Measurements from ENCODE around the gene FBXO46. TPM values are rescaled to one million over a fixed set of nuclear protein-coding genes. Genes with fewer than 3 reads are reported as not detected.

The FBXO46 gene
- total RNA-seq, 6 donors from 2014 or later: 12.0 to 21.1 (median 20.6) TPM

GRCh38 chr19:45681391-45682015 is 49.2 kb downstream of the FBXO46 start:
- Histone ChIP-seq H3K27me3 (peaks cover 0 to 18% (median 8%) of the 10 kb centered on the region in 4 donors), H3K36me3 (peaks cover 0 to 27% (median 15%) of the 10 kb centered on the region in 4 donors), H3K4me1 (peaks cover 26 to 31% (median 27%) of the 10 kb centered on the region in 4 donors), H3K27ac (peak overlapping the region; percentile 59 to 83 (median 68)), H3K9me3 (no peaks in the 10 kb centered on the region), H3K4me3 (peak overlapping the region in 3 of 4 donors; percentile 28 to 45 (median 36))
- peak; percentile 98 to 99 (median 98) for TF ChIP-seq CTCF (IDR thresholded peaks at IDR 0.05)
- peak in 1 of 2 donors; percentile 26 for TF ChIP-seq POLR2AphosphoS5 (IDR thresholded peaks at IDR 0.05)
- no peak for TF ChIP-seq EP300 (IDR thresholded peaks at IDR 0.05)
- TF ChIP-seq POLR2A (IDR thresholded peaks at IDR 0.05): peak in 1 of 4 donors; percentile 51
- peak; percentile 95 to 98 for DNase-seq
- WGBS, 2 donors: 3 to 7% methylated on average over 14 to 23 of the region's 51 CpGs
- ATAC-seq (ENCODE audit: low FRiP score in 2 of 2): peak; percentile 87 to 94

DNA sequence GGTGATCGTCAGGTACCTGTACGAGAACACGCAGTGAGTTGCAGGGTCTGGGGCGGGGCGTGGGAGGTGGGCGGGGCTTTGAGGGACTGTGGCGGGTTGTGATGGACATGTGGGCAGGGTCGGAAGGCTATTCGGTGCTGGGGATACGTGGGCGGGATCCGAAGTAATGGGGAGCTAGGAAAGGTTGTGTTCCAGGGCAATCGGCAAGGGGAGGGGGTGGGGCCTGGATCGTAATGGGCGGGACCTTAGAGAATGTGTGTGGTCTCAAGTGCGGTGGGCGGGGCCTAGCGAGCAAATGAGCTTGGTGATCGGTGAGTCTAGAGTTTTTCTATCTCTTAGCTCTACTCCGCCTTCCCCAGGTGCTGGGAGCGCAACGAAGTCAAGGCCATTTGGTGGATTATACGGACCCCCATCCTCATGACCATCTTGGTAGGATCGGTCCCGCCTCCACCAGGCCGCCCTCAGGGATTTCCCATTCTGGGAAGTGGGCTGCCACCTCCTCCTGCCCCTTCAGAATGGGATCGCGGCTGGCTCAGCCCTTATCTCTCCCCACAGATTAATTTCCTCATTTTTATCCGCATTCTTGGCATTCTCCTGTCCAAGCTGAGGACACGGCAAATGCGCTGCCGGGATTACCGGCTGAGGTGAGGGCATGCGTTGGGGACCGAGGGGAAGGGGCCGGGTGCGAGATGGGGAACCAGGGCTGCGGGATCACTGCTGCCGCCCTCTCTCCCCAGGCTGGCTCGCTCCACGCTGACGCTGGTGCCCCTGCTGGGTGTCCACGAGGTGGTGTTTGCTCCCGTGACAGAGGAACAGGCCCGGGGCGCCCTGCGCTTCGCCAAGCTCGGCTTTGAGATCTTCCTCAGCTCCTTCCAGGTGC is 53.1 kb downstream of the FBXO46 start:
- Histone ChIP-seq H3K4me1 (peaks cover 26 to 32% (median 28%) of the 10 kb centered on the region in 4 donors), H3K27me3 (peaks cover 0 to 18% (median 8%) of the 10 kb centered on the region in 4 donors), H3K27ac (peak overlapping the region in 3 of 4 donors; percentile 51 to 77 (median 59)), H3K36me3 (no peaks in the 10 kb centered on the region), H3K9me3 (no peaks in the 10 kb centered on the region), H3K4me3 (peak overlapping the region in 3 of 4 donors; percentile 47 to 57 (median 50))
- peak in 1 of 4 donors; percentile 11 for TF ChIP-seq POLR2A (IDR thresholded peaks at IDR 0.05)
- TF ChIP-seq EP300 (IDR thresholded peaks at IDR 0.05): no peak
- TF ChIP-seq POLR2AphosphoS5 (IDR thresholded peaks at IDR 0.05): no peak
- peak in 1 of 6 experiments; percentile 44 for TF ChIP-seq CTCF (IDR thresholded peaks at IDR 0.05)
- DNase-seq: peak; percentile 97
- ATAC-seq (ENCODE audit: low FRiP score in 2 of 2): peak; percentile 63 to 92
- 1 to 3% methylated on average over 29 to 47 of the region's 49 CpGs for WGBS, 2 donors

- DNase-seq: peak in 1 of 2 donors; percentile 37
- ATAC-seq (ENCODE audit: low FRiP score in 2 of 2): peak; percentile 7 to 41
- H3K9me3 ChIP-seq: no peaks in the 10 kb centered on the region
- peak overlapping the region in 3 of 4 donors; percentile 47 to 57 (median 50) for H3K4me3 ChIP-seq
- no peak for TF ChIP-seq POLR2A (IDR thresholded peaks at IDR 0.05)
- no peak for TF ChIP-seq CTCF (IDR thresholded peaks at IDR 0.05)
- no peak for TF ChIP-seq POLR2AphosphoS5 (IDR thresholded peaks at IDR 0.05)
- H3K4me1 ChIP-seq: peaks cover 24 to 28% (median 26%) of the 10 kb centered on the region in 4 donors
- H3K27ac ChIP-seq: peak overlapping the region; percentile 27 to 77 (median 55)
- WGBS, 2 donors: 6 to 20% methylated on average over 5 to 25 of the region's 28 CpGs
- H3K36me3 ChIP-seq: no peaks in the 10 kb centered on the region
- peaks cover 0 to 18% (median 8%) of the 10 kb centered on the region in 4 donors for H3K27me3 ChIP-seq
Observed at GRCh38 chr19:45676851-45677263, 53.8 kb downstream of the FBXO46 start.

GRCh38 chr19:45674946-45675345 is 55.8 kb downstream of the FBXO46 start:
- Histone ChIP-seq H3K4me1 (peaks cover 15 to 33% (median 32%) of the 10 kb centered on the region in 4 donors), H3K27ac (no peak overlapping the region), H3K4me3 (no peak overlapping the region), H3K27me3 (peaks cover 0 to 27% (median 13%) of the 10 kb centered on the region in 4 donors), H3K9me3 (no peaks in the 10 kb centered on the region), H3K36me3 (no peaks in the 10 kb centered on the region)
- DNase-seq: no peak
- TF ChIP-seq POLR2A (IDR thresholded peaks at IDR 0.05): no peak
- no peak for TF ChIP-seq CTCF (IDR thresholded peaks at IDR 0.05)
- TF ChIP-seq POLR2AphosphoS5 (IDR thresholded peaks at IDR 0.05): no peak
- TF ChIP-seq EP300 (IDR thresholded peaks at IDR 0.05): no peak
- no peak for ATAC-seq (ENCODE audit: low FRiP score in 2 of 2)
- 71 to 75% methylated on average over 7 of the region's 7 CpGs for WGBS, 2 donors

All from upper lobe of left lung (tissue), 6 donors.